Thoracic aorta (tissue), 2 donors: ENCODE data around the gene FKBP10. TPM values are rescaled to one million over a fixed set of nuclear protein-coding genes. Genes with fewer than 3 reads are reported as not detected.
"Not testable (repeated sequence)": the region's sequence is repeated elsewhere in the genome, so short reads cannot be mapped to it uniquely, and the experiment has no call there.

Experiments used
- ATAC-seq: fragments of 150-250 bp; one replicate; pipeline ENCODE4 v1.8.0; 2017; ENCODE audit warnings: low read depth; ENCODE audit not compliant: insufficient number of reproducible peaks, low FRiP score
- DNase-seq: peaks from one replicate; pipeline ENCODE4 v3.0.0-alpha.2; 2020; ENCODE audit warnings: low spot score
- H3K27ac ChIP-seq, 2 donors: fragments of 200-600 bp; sonication (generic); 1 replicate in 1 of 2; 2 replicates in 1 of 2; pipeline ENCODE4 v1.5.1; 2016; ENCODE audit warnings: mild to moderate bottlenecking in 2 of 2, moderate library complexity in 2 of 2
- H3K27me3 ChIP-seq: fragments of 200-600 bp; sonication (generic); replicated peaks from 2 replicates; pipeline ENCODE4 v1.6.0; 2016; ENCODE audit warnings: mild to moderate bottlenecking; ENCODE audit not compliant: insufficient read depth
- H3K36me3 ChIP-seq: fragments of 200-600 bp; sonication (generic); one replicate; pipeline ENCODE4 v1.5.1; 2016
- H3K4me1 ChIP-seq, 2 donors: fragments of 200-600 bp; sonication (generic); 1 replicate in 1 of 2; 2 replicates in 1 of 2; pipeline versions ENCODE4 v1.5.1 to v1.6.0; 2016; ENCODE audit warnings: low read depth in 2 of 2, mild to moderate bottlenecking in 1 of 2; ENCODE audit not compliant: control insufficient read depth in 1 of 2
- H3K4me3 ChIP-seq: fragments of 200-600 bp; sonication (generic); 2 replicates; pipeline ENCODE4 v1.5.1; 2016; ENCODE audit warnings: mild to moderate bottlenecking
- H3K9me3 ChIP-seq: fragments of 200-600 bp; sonication (generic); 2 replicates; pipeline ENCODE4 v1.5.1; 2016
- total RNA-seq, 2 donors: library from RNA; depleted of rRNA; stranded (reverse); fragments of >200 nt; gene quantifications; one replicate each; pipeline versions ENCODE4 v1.1.0 to v1.2.3, GENCODE V29; 2016
- TF ChIP-seq, protein P1 (sequence below): fragments of 200-600 bp; sonication (generic); IDR thresholded peaks from one replicate; pipeline ENCODE4 v1.5.1; 2019; ENCODE audit warnings: antibody characterized with exemption

FKBP10 gene
- total RNA-seq, 2 donors from 2014 or later = 125 to 188 TPM

DNA sequence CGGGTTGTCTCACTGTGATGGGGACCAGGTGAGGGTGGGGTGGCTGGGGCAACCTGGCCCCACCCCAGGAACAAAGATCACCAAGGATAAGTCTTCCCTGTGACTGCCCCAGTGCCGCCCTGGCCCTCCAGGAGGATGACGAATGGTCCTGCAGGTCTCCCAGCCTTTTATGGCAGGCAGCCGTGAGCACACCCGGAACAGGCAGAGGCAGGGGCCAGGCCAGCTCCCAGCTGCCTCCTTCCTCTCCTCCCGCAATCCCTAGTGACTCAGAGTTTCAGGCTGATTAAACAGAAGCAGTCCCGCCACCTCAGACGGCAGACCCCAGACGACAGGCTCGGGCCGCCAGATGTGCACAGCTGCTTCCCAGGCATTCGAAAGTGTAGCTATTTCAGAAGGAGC, 39.6 kb upstream of the FKBP10 start:
- ATAC-seq = no peak
- H3K4me1 ChIP-seq = peaks cover 13 to 48% of the 10 kb centered on the region in 2 donors
- no peaks in the 10 kb centered on the region for H3K27me3 ChIP-seq
- H3K9me3 ChIP-seq = no peaks in the 10 kb centered on the region
- H3K36me3 ChIP-seq = peaks cover 36% of the 10 kb centered on the region
- no peak for DNase-seq
- no peak overlapping the region for H3K27ac ChIP-seq
- H3K4me3 ChIP-seq = no peak overlapping the region
- TF ChIP-seq, protein P1, sequence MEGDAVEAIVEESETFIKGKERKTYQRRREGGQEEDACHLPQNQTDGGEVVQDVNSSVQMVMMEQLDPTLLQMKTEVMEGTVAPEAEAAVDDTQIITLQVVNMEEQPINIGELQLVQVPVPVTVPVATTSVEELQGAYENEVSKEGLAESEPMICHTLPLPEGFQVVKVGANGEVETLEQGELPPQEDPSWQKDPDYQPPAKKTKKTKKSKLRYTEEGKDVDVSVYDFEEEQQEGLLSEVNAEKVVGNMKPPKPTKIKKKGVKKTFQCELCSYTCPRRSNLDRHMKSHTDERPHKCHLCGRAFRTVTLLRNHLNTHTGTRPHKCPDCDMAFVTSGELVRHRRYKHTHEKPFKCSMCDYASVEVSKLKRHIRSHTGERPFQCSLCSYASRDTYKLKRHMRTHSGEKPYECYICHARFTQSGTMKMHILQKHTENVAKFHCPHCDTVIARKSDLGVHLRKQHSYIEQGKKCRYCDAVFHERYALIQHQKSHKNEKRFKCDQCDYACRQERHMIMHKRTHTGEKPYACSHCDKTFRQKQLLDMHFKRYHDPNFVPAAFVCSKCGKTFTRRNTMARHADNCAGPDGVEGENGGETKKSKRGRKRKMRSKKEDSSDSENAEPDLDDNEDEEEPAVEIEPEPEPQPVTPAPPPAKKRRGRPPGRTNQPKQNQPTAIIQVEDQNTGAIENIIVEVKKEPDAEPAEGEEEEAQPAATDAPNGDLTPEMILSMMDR = no peak

DNA sequence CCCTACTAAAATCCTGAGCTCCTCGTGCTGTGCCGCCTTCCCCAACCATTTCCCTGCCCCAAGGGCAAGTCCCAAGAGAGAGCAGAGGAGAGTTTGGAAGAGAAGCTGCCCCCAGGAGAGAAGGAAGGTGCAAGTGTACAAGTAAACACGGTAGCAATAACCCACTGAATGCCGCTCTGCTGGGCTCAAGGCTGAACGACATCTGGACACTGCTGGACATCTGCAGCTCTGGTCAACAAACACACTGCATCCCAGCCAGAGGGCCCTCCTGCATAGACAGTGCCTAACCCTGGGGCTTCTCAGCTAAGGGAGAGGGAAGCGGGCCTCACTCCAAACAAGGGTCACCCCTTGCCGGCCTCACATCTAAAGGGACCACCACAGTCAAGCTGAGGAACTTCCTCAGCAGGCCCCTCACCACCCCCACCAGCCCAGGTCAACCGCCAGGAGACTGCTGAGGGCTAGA, 39.0 kb upstream of the FKBP10 start:
- Histone ChIP-seq H3K4me3 (no peak overlapping the region), H3K9me3 (no peaks in the 10 kb centered on the region), H3K27me3 (no peaks in the 10 kb centered on the region), H3K4me1 (peaks cover 13 to 54% of the 10 kb centered on the region in 2 donors), H3K27ac (no peak overlapping the region), H3K36me3 (peaks cover 30% of the 10 kb centered on the region)
- ATAC-seq = no peak
- TF ChIP-seq, protein P1 = no peak
- DNase-seq = no peak

DNA sequence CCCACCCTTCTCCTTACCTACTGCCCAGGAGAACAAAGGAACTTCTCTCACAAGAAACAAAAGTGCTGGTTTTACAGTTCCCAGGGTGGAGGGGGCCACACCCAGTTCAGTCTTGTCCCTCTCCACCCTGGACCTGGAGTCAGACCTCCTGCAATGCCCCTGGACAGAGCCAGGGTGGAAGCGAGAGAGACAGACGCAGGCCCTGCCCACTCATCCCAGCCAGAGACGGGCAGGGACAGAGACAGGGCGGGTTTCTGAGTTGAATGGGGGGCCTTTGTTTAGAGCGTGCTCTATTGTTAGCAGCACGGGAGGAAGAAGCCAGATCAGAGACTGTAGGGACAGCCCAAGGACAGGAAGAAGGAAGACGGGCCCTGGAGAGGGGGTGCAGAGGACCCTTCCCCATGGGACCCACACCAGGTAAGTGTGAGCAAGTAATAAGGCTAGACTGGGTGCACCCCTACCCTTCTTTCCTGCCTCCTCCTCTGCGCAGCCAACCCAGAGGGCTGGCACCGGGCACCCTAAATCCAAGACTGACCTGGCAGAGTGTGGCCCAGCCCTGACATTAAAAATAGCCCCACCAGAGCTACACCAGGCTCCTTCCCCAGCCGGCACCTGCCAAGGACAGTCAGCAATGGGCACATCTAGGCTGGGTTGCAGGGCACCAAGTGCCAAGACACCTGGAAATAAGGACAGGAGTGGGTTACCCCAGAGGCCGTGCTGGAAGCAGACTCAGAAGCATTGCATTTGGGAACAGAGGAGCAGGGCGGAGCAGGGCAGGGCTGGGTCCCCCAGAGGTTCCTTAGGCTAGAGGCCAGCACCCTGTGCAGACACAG, 37.2 kb upstream of the FKBP10 start:
- H3K4me3 ChIP-seq = no peak overlapping the region
- no peak for DNase-seq
- no peaks in the 10 kb centered on the region for H3K9me3 ChIP-seq
- peaks cover 13% of the 10 kb centered on the region for H3K36me3 ChIP-seq
- no peak for ATAC-seq
- peaks cover 13 to 56% of the 10 kb centered on the region in 2 donors for H3K4me1 ChIP-seq
- H3K27me3 ChIP-seq = no peaks in the 10 kb centered on the region
- peak overlapping the region in 1 of 2 donors; percentile 7 for H3K27ac ChIP-seq
- TF ChIP-seq, protein P1 = no peak

DNA sequence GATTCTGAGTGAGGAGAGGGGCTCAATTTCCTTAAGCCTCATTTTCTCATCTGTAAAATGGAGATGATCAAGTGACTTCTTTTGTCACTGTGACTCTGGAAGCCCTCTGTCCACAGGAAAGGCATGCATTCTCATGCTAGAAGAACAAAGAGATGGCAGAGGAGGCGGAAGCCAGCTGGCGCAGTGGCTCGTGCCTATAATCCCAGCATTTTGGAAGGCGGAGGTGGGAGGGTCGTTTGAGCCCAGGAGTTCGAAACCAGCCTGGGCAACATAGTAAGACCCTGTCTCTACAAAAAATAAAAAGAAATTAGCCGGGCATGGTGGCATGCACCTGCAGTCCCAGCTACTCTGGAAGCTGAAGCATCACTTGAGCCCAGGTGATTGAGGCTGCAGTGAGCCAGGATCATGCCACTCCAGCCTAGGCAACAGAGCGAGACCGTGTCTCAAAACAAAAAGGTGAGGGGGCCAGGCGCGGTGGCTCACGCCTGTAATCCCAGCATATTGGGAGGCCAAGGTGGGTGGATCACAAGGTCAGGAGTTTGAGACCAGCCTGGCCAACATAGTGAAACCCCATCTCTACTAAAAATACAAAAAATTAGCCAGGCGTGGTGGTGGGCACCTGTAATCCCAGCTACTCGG, 36.4 kb upstream of the FKBP10 start:
- DNase-seq, ATAC-seq: not testable (repeated sequence)
- H3K4me1 ChIP-seq = peaks cover 13 to 63% of the 10 kb centered on the region in 2 donors

DNA sequence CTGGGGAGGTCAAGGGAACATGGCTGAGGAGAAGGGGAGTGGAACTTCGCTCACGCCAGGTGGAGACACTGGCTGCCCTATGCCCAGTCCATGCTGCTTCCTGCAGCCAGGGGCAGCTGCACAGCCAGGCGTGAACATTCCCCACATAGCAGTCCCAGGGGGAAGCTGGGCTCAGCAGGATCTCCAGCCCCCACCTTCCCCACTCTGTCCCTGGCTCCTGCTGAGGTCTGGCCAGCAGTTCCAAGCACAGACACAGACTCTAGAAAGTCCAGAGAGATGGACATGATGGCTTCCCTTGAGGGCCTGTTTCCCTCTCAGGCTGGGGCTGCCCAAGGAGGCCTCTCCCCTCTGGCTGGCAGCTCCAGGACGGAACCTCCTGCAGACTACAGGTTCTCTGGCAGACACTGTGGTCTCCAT, 35.6 kb upstream of the FKBP10 start:
- Histone ChIP-seq H3K27ac (peak overlapping the region; percentile 65 to 71), H3K27me3 (no peaks in the 10 kb centered on the region), H3K4me1 (peaks cover 13 to 70% of the 10 kb centered on the region in 2 donors), H3K4me3 (no peak overlapping the region), H3K9me3 (no peaks in the 10 kb centered on the region), H3K36me3 (peaks cover 5% of the 10 kb centered on the region)
- TF ChIP-seq, protein P1 = peak; percentile 41
- DNase-seq (no peak), ATAC-seq (no peak)

More for the DNA sequence above, 36.4 kb upstream of the FKBP10 start:
- not testable (repeated sequence) for H3K27me3 ChIP-seq, H3K9me3 ChIP-seq, H3K4me3 ChIP-seq, H3K36me3 ChIP-seq
- peak overlapping the region in 1 of 2 donors; percentile 65 for H3K27ac ChIP-seq
